Endothelial cell of umbilical vein (primary cell): Measurements from ENCODE around the gene CALCR. TPM values are rescaled to one million over a fixed set of nuclear protein-coding genes. Genes with fewer than 3 reads are reported as not detected.

Experiments used
- BruUV-seq: library from RNA; stranded (reverse); fragments of 400-500 nt; replicated peaks from 2 replicates; lab custom pipeline; 2021; lab: Mats Ljungman, UMichigan
- CTCF ChIA-PET: fragments of 300-600, 350-600 bp; sonication (Branson Sonifier 250); formaldehyde crosslinking; loops from one replicate; lab custom pipeline; 2021; ENCODE audit warnings: antibody characterized with exemption, inconsistent platforms; lab: Charles Lee
- POLR2A ChIA-PET: fragments of 300-600, 350-600 bp; sonication (Branson Sonifier 250); formaldehyde crosslinking; loops from one replicate; lab custom pipeline; 2021; ENCODE audit warnings: antibody characterized with exemption, inconsistent platforms; lab: Charles Lee
- DNase-seq: peaks from one replicate; pipeline ENCODE4 v3.0.0-alpha.2; 2011; ENCODE audit warnings: low read depth, low spot score
- FAIRE-seq: peaks from 2 replicates; lab custom pipeline; 2011; peaks lifted over from hg19 to GRCh38; lab: Jason Lieb, UNC
- H2AFZ ChIP-seq: 2 replicates; pipeline ENCODE4 v1.6.0; 2012; ENCODE audit warnings: low read depth, low read length, control low read depth, inconsistent platforms
- H3K27ac ChIP-seq: 2 replicates; pipeline ENCODE4 v1.5.1; 2011; ENCODE audit warnings: low read depth, mild to moderate bottlenecking, control low read depth, low read length, moderate library complexity; ENCODE audit not compliant: insufficient read depth
- H3K27me3 ChIP-seq, 2 experiments: 2 replicates each; pipeline versions ENCODE4 v1.6.0 to v1.6.1; 2011; ENCODE audit warnings: low read length in 2 of 2, mixed read lengths in 1 of 2; ENCODE audit not compliant: control insufficient read depth in 2 of 2, insufficient read depth in 2 of 2
- H3K36me3 ChIP-seq, 2 experiments: 2 replicates in 1 of 2; 3 replicates in 1 of 2; pipeline ENCODE4 v1.5.1; 2011; ENCODE audit warnings: low read length in 2 of 2, mild to moderate bottlenecking in 1 of 2, moderate library complexity in 1 of 2; ENCODE audit not compliant: control insufficient read depth in 2 of 2, insufficient read depth in 2 of 2; ENCODE audit errors: extremely low read depth in 1 of 2
- H3K4me1 ChIP-seq: 3 replicates; pipeline ENCODE4 v1.5.1; 2011; ENCODE audit warnings: mild to moderate bottlenecking, low read length; ENCODE audit not compliant: control insufficient read depth, insufficient read depth; ENCODE audit errors: extremely low read depth
- H3K4me2 ChIP-seq: 2 replicates; pipeline ENCODE4 v1.6.1; 2011; ENCODE audit warnings: low read length, control low read depth, mixed read lengths; ENCODE audit not compliant: insufficient read depth
- H3K4me3 ChIP-seq, 3 experiments: fragments of 200-600 bp in 1 of 3; sonication (generic), shearing (Covaris generic) in 1 of 3; replicated peaks in 1 of 3; 2 replicates each; pipeline ENCODE4 v1.5.1; 2011 to 2016; ENCODE audit warnings: control low read depth in 3 of 3, low read length in 3 of 3, mild to moderate bottlenecking in 2 of 3, inconsistent platforms in 1 of 3, low read depth in 1 of 3, moderate library complexity in 1 of 3; ENCODE audit not compliant: insufficient read depth in 1 of 3
- H3K79me2 ChIP-seq: 2 replicates; pipeline ENCODE4 v1.6.0; 2012; ENCODE audit warnings: low read length, inconsistent platforms; ENCODE audit not compliant: control insufficient read depth, insufficient read depth
- H3K9ac ChIP-seq: replicated peaks from 2 replicates; pipeline ENCODE3; 2011; ENCODE audit warnings: low read length, control low read depth; ENCODE audit not compliant: insufficient read depth; ENCODE audit errors: extremely low read depth
- H3K9me1 ChIP-seq: replicated peaks from 3 replicates; pipeline ENCODE4 v1.6.0; 2011; ENCODE audit warnings: mild to moderate bottlenecking, low read length; ENCODE audit not compliant: control insufficient read depth, insufficient read depth; ENCODE audit errors: extremely low read depth
- H3K9me3 ChIP-seq: replicated peaks from 2 replicates; pipeline ENCODE4 v1.5.1; 2012; ENCODE audit warnings: low read length, inconsistent platforms; ENCODE audit not compliant: control insufficient read depth, insufficient read depth
- H4K20me1 ChIP-seq: replicated peaks from 2 replicates; pipeline ENCODE3; 2011; ENCODE audit warnings: mild to moderate bottlenecking, low read length; ENCODE audit not compliant: control insufficient read depth, insufficient read depth; ENCODE audit errors: extremely low read depth
- CTCF ChIP-seq, 2 donors: IDR thresholded peaks; 1 replicate in 1 of 2; 2 replicates in 1 of 2; pipeline ENCODE4 v1.5.1; 2011; ENCODE audit warnings: low read length in 2 of 2, mild to moderate bottlenecking in 2 of 2, moderate library complexity in 2 of 2, control low read depth in 1 of 2, inconsistent platforms in 1 of 2, low read depth in 1 of 2; ENCODE audit not compliant: insufficient read depth in 1 of 2; ENCODE audit errors: extremely low read depth in 1 of 2
- EZH2 ChIP-seq: IDR thresholded peaks from 2 replicates; pipeline ENCODE4 v1.6.1; 2012; ENCODE audit warnings: borderline replicate concordance, low read depth, mild to moderate bottlenecking, moderate library complexity, low read length, inconsistent platforms; ENCODE audit not compliant: severe bottlenecking
- FOS ChIP-seq: IDR thresholded peaks from 2 replicates; pipeline ENCODE4 v1.6.1; 2011; ENCODE audit warnings: mild to moderate bottlenecking, low read length, moderate library complexity, borderline replicate concordance; ENCODE audit not compliant: insufficient read depth
- GATA2 ChIP-seq: IDR thresholded peaks from 2 replicates; pipeline ENCODE4 v1.7.0; 2011; ENCODE audit warnings: low read depth, mild to moderate bottlenecking, moderate library complexity, mixed read lengths, low read length; ENCODE audit not compliant: insufficient read length, insufficient read depth
- MAX ChIP-seq: IDR thresholded peaks from 2 replicates; pipeline ENCODE4 v1.6.1; 2011; ENCODE audit not compliant: insufficient read depth, insufficient read length
- MYC ChIP-seq: IDR thresholded peaks from one replicate; pipeline ENCODE4 v1.6.1; 2011; ENCODE audit warnings: mild to moderate bottlenecking, low read depth, low read length
- POLR2AphosphoS5 ChIP-seq: IDR thresholded peaks from 2 replicates; pipeline ENCODE4 v1.6.1; 2012; ENCODE audit warnings: low read depth, mild to moderate bottlenecking, control low read depth, low read length, moderate library complexity; ENCODE audit not compliant: insufficient read depth
- dilution Hi-C: fragments of 300-500 bp; cut with MboI; formaldehyde crosslinking; loops from one replicate; pipeline ENCODE4 v1.15.0; 2019; ENCODE audit warnings: low sequenced_read_pairs; ENCODE audit not compliant: extremely low pct_ligation_motif_present
- intact Hi-C: fragments of 100-400 bp; cut with micrococcal nuclease; formaldehyde crosslinking; loops from one replicate; pipeline ENCODE4 v1.10.0; 2022
- polyA plus RNA-seq, 4 experiments: library from polyadenylated mRNA; depleted of rRNA in 3 of 4; stranded (reverse) in 3 of 4; unstranded in 1 of 4; fragments of >200 nt; gene quantifications; 2 replicates each; pipeline versions ENCODE4 v1.2.1 to v1.2.3, GENCODE V29; 2011 to 2012; ENCODE audit warnings: missing spikeins in 1 of 4
- total RNA-seq: library from RNA; stranded (reverse); gene quantifications from 2 replicates; pipeline ENCODE4 v1.2.3, GENCODE V29; 2021

CALCR gene
- total and polyA plus RNA-seq, 2 donors (not counting 3 experiments of a cell fraction or from before 2014, with no cell fraction given): not detected

GRCh38 chr7:93516834-93517233 lies 57.7 kb downstream of the CALCR start:
- Histone ChIP-seq H3K79me2 (no peaks in the 10 kb centered on the region), H3K36me3 (no peaks in the 10 kb centered on the region), H3K4me1 (no peaks in the 10 kb centered on the region), H3K4me3 (no peak overlapping the region), H3K9me1 (no peaks in the 10 kb centered on the region), H3K9ac (no peak overlapping the region), H3K4me2 (no peak overlapping the region), H3K27me3 (peaks cover 0 to 2% of the 10 kb centered on the region in 2 experiments), H3K27ac (no peak overlapping the region), H4K20me1 (no peaks in the 10 kb centered on the region), H2AFZ (no peak overlapping the region), H3K9me3 (no peaks in the 10 kb centered on the region)
- ChIA-PET POLR2A (no interaction called here), CTCF (no interaction called here)
- FAIRE-seq (no peak), DNase-seq (no peak)
- no TSS peak for BruUV-seq
- intact Hi-C loops: no loop called here
- TF ChIP-seq FOS: no peak
- TF ChIP-seq MAX: no peak
- no peak for TF ChIP-seq CTCF (IDR thresholded peaks at IDR 0.05; ENCODE audit: extremely low read depth in 1 of 2, insufficient read depth in 1 of 2, low read depth in 1 of 2, low read length in 2 of 2)
- TF ChIP-seq EZH2: no peak
- TF ChIP-seq MYC: no peak
- TF ChIP-seq POLR2AphosphoS5: no peak
- no peak for TF ChIP-seq GATA2
- dilution Hi-C loops: no loop called here
